SK-N-MC (cell line): ENCODE measurements around the gene NAV1.

Experiments
- DNase-seq: peaks from one replicate; pipeline ENCODE4 v3.0.0-alpha.2; 2011; ENCODE audit warnings: low read depth, low spot score
- H3K27ac ChIP-seq: fragments of 200-600 bp; sonication (generic); 2 replicates; pipeline ENCODE4 v1.5.1; 2016; ENCODE audit warnings: mixed run types
- H3K36me3 ChIP-seq: fragments of 200-600 bp; sonication (generic); 2 replicates; pipeline ENCODE4 v1.6.1; 2017; ENCODE audit warnings: antibody characterized with exemption, low read length, mixed read lengths; ENCODE audit not compliant: insufficient read depth
- H3K4me3 ChIP-seq: fragments of 200-600 bp; sonication (generic); 2 replicates; pipeline ENCODE4 v1.5.1; 2016
- H3K9ac ChIP-seq: fragments of 200-600 bp; sonication (generic); 2 replicates; pipeline ENCODE4 v1.8.0; 2017; ENCODE audit warnings: mixed run types, mixed read lengths; ENCODE audit not compliant: insufficient read length
- H3K9me3 ChIP-seq: fragments of 200-600 bp; sonication (generic); 2 replicates; pipeline ENCODE4 v1.6.1; 2017; ENCODE audit warnings: low read depth, mild to moderate bottlenecking, antibody characterized with exemption, low read length, moderate library complexity, mixed read lengths
- EZH2 ChIP-seq: fragments of 200-600 bp; sonication (generic); IDR thresholded peaks from one replicate; pipeline ENCODE4 v1.6.1; 2017; ENCODE audit warnings: antibody characterized with exemption
- FOXP2 ChIP-seq: optimal IDR thresholded peaks from 2 replicates; pipeline ENCODE3; 2011; ENCODE audit warnings: mild to moderate bottlenecking, moderate library complexity; ENCODE audit not compliant: insufficient read depth; ENCODE audit errors: extremely low read length, control extremely low read depth
- POLR2AphosphoS5 ChIP-seq: IDR thresholded peaks from 2 replicates; pipeline ENCODE4 v1.6.1; 2012; ENCODE audit warnings: mild to moderate bottlenecking, low read depth, low read length, borderline replicate concordance

The NAV1 gene

GRCh38 chr1:201582705-201583442 lies 43.9 kb downstream of the NAV1 start:
- no peaks in the 10 kb centered on the region for H3K36me3 ChIP-seq
- TF ChIP-seq FOXP2 (no peak), POLR2AphosphoS5 (no peak), EZH2 (no peak)
- no peak overlapping the region for H3K27ac ChIP-seq
- no peak overlapping the region for H3K9ac ChIP-seq
- H3K4me3 ChIP-seq, result no peak overlapping the region
- DNase-seq, result no peak
- H3K9me3 ChIP-seq, result no peaks in the 10 kb centered on the region

DNA sequence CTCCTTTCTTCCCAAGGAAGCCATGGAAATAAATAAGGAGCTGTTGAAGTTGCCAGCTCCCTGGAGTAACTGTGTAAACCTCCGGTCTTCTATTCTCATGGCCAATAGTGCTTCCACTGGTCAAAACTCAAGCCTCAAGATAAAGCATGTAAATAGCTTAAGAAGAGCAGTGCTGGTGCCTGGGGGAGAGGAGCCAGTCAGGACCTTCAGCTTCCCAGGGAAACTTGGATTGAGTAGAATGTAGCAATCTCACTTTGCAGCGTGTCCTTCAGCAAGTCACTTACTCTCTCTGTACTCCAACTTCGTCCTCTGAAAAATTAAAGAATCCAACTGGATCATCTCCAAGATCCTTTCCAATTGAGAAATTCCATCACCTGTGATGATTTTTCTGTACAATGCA lies 44.7 kb downstream of the NAV1 start:
- no peaks in the 10 kb centered on the region for H3K36me3 ChIP-seq
- no peak for TF ChIP-seq EZH2
- TF ChIP-seq FOXP2, result no peak
- no peak for TF ChIP-seq POLR2AphosphoS5
- DNase-seq, result no peak
- no peak overlapping the region for H3K9ac ChIP-seq
- H3K4me3 ChIP-seq, result no peak overlapping the region
- H3K9me3 ChIP-seq, result no peaks in the 10 kb centered on the region
- H3K27ac ChIP-seq, result no peak overlapping the region

DNA sequence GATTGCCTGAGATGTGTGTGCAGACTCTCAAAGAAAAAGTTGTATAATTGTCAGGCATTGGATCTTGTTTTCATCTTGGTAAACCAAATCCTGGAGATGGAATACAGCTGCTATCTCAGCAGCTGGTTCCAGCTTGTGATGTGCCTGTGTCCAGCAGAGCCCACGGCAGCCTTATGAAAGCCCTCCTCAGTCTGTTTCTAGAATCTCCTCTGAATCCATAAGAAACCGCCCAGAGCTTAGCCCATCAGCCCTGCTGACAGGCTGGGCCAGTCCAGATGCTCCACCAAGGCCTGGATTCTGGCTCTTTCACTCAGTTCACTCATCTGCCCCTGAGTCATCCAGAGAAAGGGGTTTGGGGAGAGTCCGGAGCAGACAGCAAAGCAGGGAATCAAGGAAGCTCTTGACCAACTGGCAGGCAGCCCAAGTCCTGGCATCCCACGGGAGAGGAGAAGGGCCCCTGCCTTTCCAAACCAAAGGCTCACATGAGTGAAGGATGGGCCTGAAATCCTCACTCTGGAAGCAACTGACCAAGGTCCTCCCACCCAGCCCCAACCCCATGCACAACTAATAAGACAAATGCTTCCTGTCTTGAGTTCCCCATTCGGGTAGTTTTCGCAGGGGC lies 45.7 kb downstream of the NAV1 start:
- DNase-seq, result no peak
- no peaks in the 10 kb centered on the region for H3K36me3 ChIP-seq
- no peak for TF ChIP-seq EZH2
- TF ChIP-seq FOXP2, result no peak
- TF ChIP-seq POLR2AphosphoS5, result no peak
- H3K27ac ChIP-seq, result no peak overlapping the region
- H3K4me3 ChIP-seq, result no peak overlapping the region
- no peak overlapping the region for H3K9ac ChIP-seq
- H3K9me3 ChIP-seq, result no peaks in the 10 kb centered on the region

- H3K9me3 ChIP-seq, result no peaks in the 10 kb centered on the region
- H3K27ac ChIP-seq, result no peak overlapping the region
- H3K4me3 ChIP-seq, result no peak overlapping the region
- no peak for TF ChIP-seq FOXP2
- no peak for TF ChIP-seq POLR2AphosphoS5
- TF ChIP-seq EZH2, result no peak
- DNase-seq, result no peak
- H3K36me3 ChIP-seq, result no peaks in the 10 kb centered on the region
- no peak overlapping the region for H3K9ac ChIP-seq
These were observed 46.2 kb downstream of the NAV1 start for GRCh38 chr1:201585093-201585483.

DNA sequence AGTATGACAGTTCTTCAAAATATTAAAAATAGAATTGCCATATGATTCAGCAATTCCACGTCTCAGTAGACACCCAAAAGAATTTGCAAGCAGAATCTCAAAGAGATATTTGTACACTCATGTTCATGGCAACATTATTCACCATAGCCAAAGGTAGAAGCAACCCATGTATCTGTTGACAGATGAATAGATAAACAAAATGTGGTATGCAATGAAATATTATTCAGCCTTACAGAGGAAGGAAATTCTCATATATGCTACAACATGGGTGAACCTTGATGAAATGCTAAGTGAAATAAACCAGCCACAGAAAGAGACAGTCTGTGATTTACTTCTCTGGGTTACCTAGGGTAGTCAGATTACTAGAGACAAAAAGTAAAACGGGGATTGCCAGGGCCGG lies 47.0 kb downstream of the NAV1 start:
- Histone ChIP-seq H3K4me3 (no peak overlapping the region), H3K9ac (no peak overlapping the region), H3K36me3 (no peaks in the 10 kb centered on the region), H3K9me3 (no peaks in the 10 kb centered on the region), H3K27ac (no peak overlapping the region)
- TF ChIP-seq POLR2AphosphoS5 (no peak), EZH2 (no peak), FOXP2 (no peak)
- DNase-seq, result no peak

GRCh38 chr1:201586806-201587205 lies 47.9 kb downstream of the NAV1 start:
- Histone ChIP-seq H3K4me3 (no peak overlapping the region), H3K9ac (no peak overlapping the region), H3K36me3 (no peaks in the 10 kb centered on the region), H3K9me3 (no peaks in the 10 kb centered on the region), H3K27ac (no peak overlapping the region)
- TF ChIP-seq FOXP2 (no peak), POLR2AphosphoS5 (no peak), EZH2 (no peak)
- no peak for DNase-seq

GRCh38 chr1:201587729-201588128 lies 48.8 kb downstream of the NAV1 start:
- H3K9ac ChIP-seq, result no peak overlapping the region
- no peak overlapping the region for H3K27ac ChIP-seq
- no peak for DNase-seq
- no peaks in the 10 kb centered on the region for H3K36me3 ChIP-seq
- H3K9me3 ChIP-seq, result no peaks in the 10 kb centered on the region
- TF ChIP-seq EZH2 (no peak), FOXP2 (no peak), POLR2AphosphoS5 (no peak)
- no peak overlapping the region for H3K4me3 ChIP-seq
